Measurements from ENCODE around the gene DGKQ. TPM values are rescaled to one million over a fixed set of nuclear protein-coding genes. Genes with fewer than 3 reads are reported as not detected.

Gene DGKQ
- total and polyA plus RNA-seq, 9 of the 15 experiments (the other 6 are each of a cell fraction or from before 2014, with no cell fraction given) = 0.17 to 22.0 (median 5.6) TPM

DNA sequence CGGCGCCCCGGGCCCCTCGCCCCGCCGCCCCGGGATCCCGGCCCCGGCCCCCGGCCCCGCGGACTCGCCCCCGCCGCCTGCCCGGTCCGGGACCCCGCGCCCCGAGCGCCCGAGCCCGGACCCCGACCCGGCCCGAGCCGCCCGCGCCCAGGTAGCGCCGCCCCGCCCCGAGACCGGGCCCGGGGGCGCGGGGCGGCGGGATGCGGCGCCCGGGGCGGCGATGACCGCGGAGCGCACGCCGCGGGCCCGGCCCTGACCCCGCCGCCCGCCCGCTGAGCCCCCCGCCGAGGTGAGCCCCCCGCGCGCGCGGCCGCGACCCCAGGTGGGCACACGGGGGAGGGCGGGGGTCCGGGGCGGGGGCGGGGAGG, 38.3 kb upstream of the DGKQ start:
- peaks cover 14 to 71% of the 10 kb centered on the region in 2 experiments; a peak in 4 of 5 replicates for H3K4me1 ChIP-seq (replicated peaks in 1 of 2; ENCODE audit: control insufficient read depth in 2 of 2, insufficient read depth in 2 of 2, low read length in 2 of 2)
- intact Hi-C loops (cut with micrococcal nuclease) (no loop called here), in situ Hi-C loops (cut with MboI) (no loop called here)
- peaks cover 12% of the 10 kb centered on the region; the same call in 2 of the 3 replicates for H3K36me3 ChIP-seq (ENCODE audit: control insufficient read depth, insufficient read depth, low read length)
- no peaks in the 10 kb centered on the region for H3K27me3 ChIP-seq (ENCODE audit: control insufficient read depth in 2 of 2, insufficient read depth in 2 of 2, low read length in 2 of 2)
- no peak overlapping the region for H3K27ac ChIP-seq (ENCODE audit: extremely low read depth, low read depth, low read length)
- POLR2A ChIA-PET = no interaction called here
- ATAC-seq (no peak), DNase-seq (ENCODE audit: extremely low read depth in 1 of 4, low spot score in 3 of 4) (no peak), FAIRE-seq (no peak)
- H2AFZ ChIP-seq (ENCODE audit: low read depth, low read length) = no peak overlapping the region
- BruUV-seq (replicated peaks) = no TSS peak
- no peak overlapping the region for H3K9ac ChIP-seq (ENCODE audit: insufficient read depth in 1 of 2, low read depth in 2 of 2, low read length in 2 of 2)
- WGBS (ENCODE audit: insufficient coverage, low coverage, missing lambda C conversion rate) = 0% methylated on average over 1 of the region's 69 CpGs
- H4K20me1 ChIP-seq (replicated peaks; ENCODE audit: control insufficient read depth, insufficient read depth, low read length) = no peaks in the 10 kb centered on the region
- H3K9me1 ChIP-seq (ENCODE audit: control insufficient read depth, insufficient read depth, low read length) = peaks cover 6% of the 10 kb centered on the region
- CTCF ChIA-PET (ENCODE audit: low intra/inter-chr PET ratio) = no interaction called here
- H3K4me3 ChIP-seq = no peak overlapping the region
- H3K4me2 ChIP-seq (ENCODE audit: insufficient read depth, low read length) = no peak overlapping the region
- H3K9me3 ChIP-seq (replicated peaks; ENCODE audit: control insufficient read depth, insufficient read depth, low read depth, low read length) = no peaks in the 10 kb centered on the region
- H3K79me2 ChIP-seq (ENCODE audit: control insufficient read depth, insufficient read depth, low read length) = peaks cover 15% of the 10 kb centered on the region
- TF ChIP-seq ZNF12 (CRISPR knock-in tag; IDR thresholded peaks at IDR 0.05) (no peak), ESRRA (IDR thresholded peaks at IDR 0.05; ENCODE audit: borderline replicate concordance, low read depth) (no peak), U2AF2 (optimal IDR thresholded peaks at IDR 0.05; ENCODE audit: low read depth, low read length) (no peak), ZNF41 (CRISPR knock-in tag; conservative IDR thresholded peaks at IDR 0.05) (no peak), SNAPC5 (CRISPR knock-in tag; IDR thresholded peaks at IDR 0.05) (no peak), EP300 (IDR thresholded peaks at IDR 0.05; ENCODE audit: low read length) (no peak), CHD4 (IDR thresholded peaks at IDR 0.05; ENCODE audit: insufficient read depth, insufficient replicate concordance, low read depth, low read length, poor library complexity, severe bottlenecking) (no peak), RUNX1 (IDR thresholded peaks at IDR 0.05; ENCODE audit: low read depth) (no peak), PRMT5 (CRISPR knock-in tag; IDR thresholded peaks at IDR 0.05) (no peak)
- TF ChIP-seq, protein P1, sequence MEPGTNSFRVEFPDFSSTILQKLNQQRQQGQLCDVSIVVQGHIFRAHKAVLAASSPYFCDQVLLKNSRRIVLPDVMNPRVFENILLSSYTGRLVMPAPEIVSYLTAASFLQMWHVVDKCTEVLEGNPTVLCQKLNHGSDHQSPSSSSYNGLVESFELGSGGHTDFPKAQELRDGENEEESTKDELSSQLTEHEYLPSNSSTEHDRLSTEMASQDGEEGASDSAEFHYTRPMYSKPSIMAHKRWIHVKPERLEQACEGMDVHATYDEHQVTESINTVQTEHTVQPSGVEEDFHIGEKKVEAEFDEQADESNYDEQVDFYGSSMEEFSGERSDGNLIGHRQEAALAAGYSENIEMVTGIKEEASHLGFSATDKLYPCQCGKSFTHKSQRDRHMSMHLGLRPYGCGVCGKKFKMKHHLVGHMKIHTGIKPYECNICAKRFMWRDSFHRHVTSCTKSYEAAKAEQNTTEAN (CRISPR knock-in tag; IDR thresholded peaks at IDR 0.05) = no peak
- TF ChIP-seq, protein P2, sequence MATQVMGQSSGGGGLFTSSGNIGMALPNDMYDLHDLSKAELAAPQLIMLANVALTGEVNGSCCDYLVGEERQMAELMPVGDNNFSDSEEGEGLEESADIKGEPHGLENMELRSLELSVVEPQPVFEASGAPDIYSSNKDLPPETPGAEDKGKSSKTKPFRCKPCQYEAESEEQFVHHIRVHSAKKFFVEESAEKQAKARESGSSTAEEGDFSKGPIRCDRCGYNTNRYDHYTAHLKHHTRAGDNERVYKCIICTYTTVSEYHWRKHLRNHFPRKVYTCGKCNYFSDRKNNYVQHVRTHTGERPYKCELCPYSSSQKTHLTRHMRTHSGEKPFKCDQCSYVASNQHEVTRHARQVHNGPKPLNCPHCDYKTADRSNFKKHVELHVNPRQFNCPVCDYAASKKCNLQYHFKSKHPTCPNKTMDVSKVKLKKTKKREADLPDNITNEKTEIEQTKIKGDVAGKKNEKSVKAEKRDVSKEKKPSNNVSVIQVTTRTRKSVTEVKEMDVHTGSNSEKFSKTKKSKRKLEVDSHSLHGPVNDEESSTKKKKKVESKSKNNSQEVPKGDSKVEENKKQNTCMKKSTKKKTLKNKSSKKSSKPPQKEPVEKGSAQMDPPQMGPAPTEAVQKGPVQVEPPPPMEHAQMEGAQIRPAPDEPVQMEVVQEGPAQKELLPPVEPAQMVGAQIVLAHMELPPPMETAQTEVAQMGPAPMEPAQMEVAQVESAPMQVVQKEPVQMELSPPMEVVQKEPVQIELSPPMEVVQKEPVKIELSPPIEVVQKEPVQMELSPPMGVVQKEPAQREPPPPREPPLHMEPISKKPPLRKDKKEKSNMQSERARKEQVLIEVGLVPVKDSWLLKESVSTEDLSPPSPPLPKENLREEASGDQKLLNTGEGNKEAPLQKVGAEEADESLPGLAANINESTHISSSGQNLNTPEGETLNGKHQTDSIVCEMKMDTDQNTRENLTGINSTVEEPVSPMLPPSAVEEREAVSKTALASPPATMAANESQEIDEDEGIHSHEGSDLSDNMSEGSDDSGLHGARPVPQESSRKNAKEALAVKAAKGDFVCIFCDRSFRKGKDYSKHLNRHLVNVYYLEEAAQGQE (IDR thresholded peaks at IDR 0.05; ENCODE audit: borderline replicate concordance) = no peak
- TF ChIP-seq, protein P2 (CRISPR knock-in tag; IDR thresholded peaks at IDR 0.05; ENCODE audit: low read depth) = no peak
- TF ChIP-seq, protein P3, sequence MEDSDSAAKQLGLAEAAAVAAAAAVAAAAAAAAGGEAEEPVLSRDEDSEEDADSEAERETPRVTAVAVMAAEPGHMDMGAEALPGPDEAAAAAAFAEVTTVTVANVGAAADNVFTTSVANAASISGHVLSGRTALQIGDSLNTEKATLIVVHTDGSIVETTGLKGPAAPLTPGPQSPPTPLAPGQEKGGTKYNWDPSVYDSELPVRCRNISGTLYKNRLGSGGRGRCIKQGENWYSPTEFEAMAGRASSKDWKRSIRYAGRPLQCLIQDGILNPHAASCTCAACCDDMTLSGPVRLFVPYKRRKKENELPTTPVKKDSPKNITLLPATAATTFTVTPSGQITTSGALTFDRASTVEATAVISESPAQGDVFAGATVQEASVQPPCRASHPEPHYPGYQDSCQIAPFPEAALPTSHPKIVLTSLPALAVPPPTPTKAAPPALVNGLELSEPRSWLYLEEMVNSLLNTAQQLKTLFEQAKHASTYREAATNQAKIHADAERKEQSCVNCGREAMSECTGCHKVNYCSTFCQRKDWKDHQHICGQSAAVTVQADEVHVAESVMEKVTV (CRISPR knock-in tag; IDR thresholded peaks at IDR 0.05) = no peak
